CD4-positive, alpha-beta T cell (primary cell): ENCODE results near the gene FGF5. TPM values are rescaled to one million over a fixed set of nuclear protein-coding genes. Genes with fewer than 3 reads are reported as not detected.
A peak's percentile ranks its signal among the peaks of the same experiment; 100 is the strongest.

ENCODE experiments used
- ATAC-seq: fragments of 200-7000 bp; cut with Tn5 transposase; one replicate; pipeline ENCODE4 v1.10.0; 2022; ENCODE audit warnings: mild to moderate bottlenecking; ENCODE audit not compliant: poor library complexity
- CTCF ChIA-PET: fragments of 350-600 bp; sonication (Branson Sonifier 250); formaldehyde crosslinking; loops from one replicate; lab custom pipeline; 2021; ENCODE audit warnings: antibody characterized with exemption, inconsistent platforms; lab: Charles Lee
- POLR2A ChIA-PET: fragments of 350-600 bp; sonication (Branson Sonifier 250); formaldehyde crosslinking; loops from one replicate; lab custom pipeline; 2021; ENCODE audit warnings: antibody characterized with exemption, inconsistent platforms; lab: Charles Lee
- DNase-seq, 14 experiments: peaks; one replicate each; pipeline ENCODE4 v3.0.0-alpha.2; 2013 to 2020; ENCODE audit warnings: mixed read lengths in 2 of 14
- H3K27ac ChIP-seq, 2 donors: one replicate each; pipeline versions ENCODE4 v1.5.1 to v1.7.0; 2013; ENCODE audit warnings: low read length in 2 of 2, low read depth in 1 of 2, mild to moderate bottlenecking in 1 of 2
- H3K27me3 ChIP-seq, 2 experiments: 1 replicate in 1 of 2; 2 replicates in 1 of 2; pipeline versions ENCODE4 v1.6.1 to v1.7.0; 2013; ENCODE audit warnings: low read length in 2 of 2, control low read depth in 1 of 2, mild to moderate bottlenecking in 1 of 2, moderate library complexity in 1 of 2; ENCODE audit not compliant: insufficient read depth in 2 of 2, control insufficient read depth in 1 of 2
- H3K36me3 ChIP-seq: one replicate; pipeline ENCODE4 v1.6.1; 2013; ENCODE audit warnings: low read length, control low read depth; ENCODE audit not compliant: insufficient read depth
- H3K4me1 ChIP-seq: one replicate; pipeline ENCODE4 v1.6.1; 2013; ENCODE audit warnings: low read length, control low read depth; ENCODE audit not compliant: insufficient read depth
- H3K4me3 ChIP-seq: one replicate; pipeline ENCODE4 v1.5.1; 2013; ENCODE audit warnings: mild to moderate bottlenecking, low read length, moderate library complexity
- H3K9me3 ChIP-seq, 2 experiments: 1 replicate in 1 of 2; 2 replicates in 1 of 2; pipeline versions ENCODE4 v1.6.1 to v1.7.0; 2013; ENCODE audit warnings: low read length in 2 of 2, mild to moderate bottlenecking in 2 of 2, control low read depth in 1 of 2, moderate library complexity in 1 of 2; ENCODE audit not compliant: control insufficient read depth in 1 of 2, insufficient read depth in 1 of 2
- H3K27ac Mint-ChIP-seq: one replicate; pipeline ENCODE4 v1.8.0; 2020; ENCODE audit warnings: mixed read lengths
- H3K27me3 Mint-ChIP-seq: one replicate; pipeline ENCODE4 v1.8.0; 2021; ENCODE audit warnings: mixed read lengths
- H3K36me3 Mint-ChIP-seq: one replicate; pipeline ENCODE4 v1.8.0; 2021; ENCODE audit warnings: low read depth, mixed read lengths
- H3K4me1 Mint-ChIP-seq: one replicate; pipeline ENCODE4 v1.8.0; 2021; ENCODE audit warnings: low read depth, mixed read lengths
- H3K4me3 Mint-ChIP-seq: one replicate; pipeline ENCODE4 v1.8.0; 2020; ENCODE audit warnings: mild to moderate bottlenecking, mixed read lengths
- H3K9me3 Mint-ChIP-seq: one replicate; pipeline ENCODE4 v1.8.0; 2020; ENCODE audit warnings: mixed read lengths
- intact Hi-C, 2 experiments: fragments of 100-400 bp; cut with DNase I in 1 of 2; cut with micrococcal nuclease in 1 of 2; formaldehyde crosslinking; loops; one replicate each; pipeline versions ENCODE4 v1.15.1 to v1.9.0; 2023 to 2025; cut with DNase I, micrococcal nuclease
- total RNA-seq, 174 experiments: library from RNA in 2 of 174; stranded (reverse) in 2 of 174; gene quantifications; one replicate each; pipeline ENCODE4 v1.2.3 and lab custom pipeline; 2021 to 2026
- TF ChIP-seq, protein P1 (sequence below): fragments of 200-600 bp; IDR thresholded peaks from one replicate; pipeline ENCODE4 v1.8.0; 2022; ENCODE audit warnings: antibody characterized with exemption, mild to moderate bottlenecking

Gene FGF5
- total RNA-seq, 2 experiments from 2014 or later = 0.05 to 0.06 TPM

DNA sequence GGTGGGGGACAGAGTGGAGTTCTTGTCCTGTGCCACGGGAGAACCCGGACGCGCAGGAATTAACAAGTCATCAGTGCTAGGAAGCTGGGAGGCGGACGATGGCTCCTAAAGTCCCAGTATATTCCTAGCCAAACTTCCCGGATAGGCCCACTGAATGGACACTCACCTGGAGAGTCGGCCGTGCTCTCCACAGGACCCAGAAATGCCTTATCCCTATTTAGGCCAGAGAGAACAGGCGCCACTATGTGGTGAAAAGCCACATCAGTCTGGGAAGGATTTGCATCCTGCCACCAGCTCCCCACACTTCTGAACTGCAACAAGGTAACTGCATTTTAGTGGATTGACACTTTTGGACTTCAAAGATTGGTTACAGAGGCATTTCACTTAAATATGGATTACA is 70.1 kb downstream of the FGF5 start:
- TF ChIP-seq, protein P1, sequence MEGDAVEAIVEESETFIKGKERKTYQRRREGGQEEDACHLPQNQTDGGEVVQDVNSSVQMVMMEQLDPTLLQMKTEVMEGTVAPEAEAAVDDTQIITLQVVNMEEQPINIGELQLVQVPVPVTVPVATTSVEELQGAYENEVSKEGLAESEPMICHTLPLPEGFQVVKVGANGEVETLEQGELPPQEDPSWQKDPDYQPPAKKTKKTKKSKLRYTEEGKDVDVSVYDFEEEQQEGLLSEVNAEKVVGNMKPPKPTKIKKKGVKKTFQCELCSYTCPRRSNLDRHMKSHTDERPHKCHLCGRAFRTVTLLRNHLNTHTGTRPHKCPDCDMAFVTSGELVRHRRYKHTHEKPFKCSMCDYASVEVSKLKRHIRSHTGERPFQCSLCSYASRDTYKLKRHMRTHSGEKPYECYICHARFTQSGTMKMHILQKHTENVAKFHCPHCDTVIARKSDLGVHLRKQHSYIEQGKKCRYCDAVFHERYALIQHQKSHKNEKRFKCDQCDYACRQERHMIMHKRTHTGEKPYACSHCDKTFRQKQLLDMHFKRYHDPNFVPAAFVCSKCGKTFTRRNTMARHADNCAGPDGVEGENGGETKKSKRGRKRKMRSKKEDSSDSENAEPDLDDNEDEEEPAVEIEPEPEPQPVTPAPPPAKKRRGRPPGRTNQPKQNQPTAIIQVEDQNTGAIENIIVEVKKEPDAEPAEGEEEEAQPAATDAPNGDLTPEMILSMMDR = no peak
- no peak overlapping the region for H3K4me3 ChIP-seq
- no peak overlapping the region for H3K27ac ChIP-seq
- DNase-seq (peak in 1 of 14 experiments; percentile 3), ATAC-seq (no peak)
- H3K27me3 ChIP-seq = peaks cover 24 to 36% of the 10 kb centered on the region in 2 experiments
- peaks cover 6 to 17% of the 10 kb centered on the region in 2 experiments for H3K9me3 ChIP-seq
- H3K9me3 Mint-ChIP-seq = no peaks in the 10 kb centered on the region
- H3K27me3 Mint-ChIP-seq = peaks cover 30% of the 10 kb centered on the region
- POLR2A ChIA-PET = no interaction called here
- H3K4me1 Mint-ChIP-seq = peaks cover 14% of the 10 kb centered on the region
- no peaks in the 10 kb centered on the region for H3K36me3 Mint-ChIP-seq
- H3K36me3 ChIP-seq = no peaks in the 10 kb centered on the region
- peaks cover 13% of the 10 kb centered on the region for H3K4me1 ChIP-seq
- CTCF ChIA-PET = interaction anchor here (1.4 kb wide), 1 partner anchor 26 kb away, joined by 3 read pairs; no protein-coding TSS in a partner anchor
- no peak overlapping the region for H3K27ac Mint-ChIP-seq
- peak overlapping the region; percentile 92 for H3K4me3 Mint-ChIP-seq
- intact Hi-C loops = loop anchor here in 1 of 2 experiments (10.0 kb wide), 1 partner anchor 1382 kb away; no protein-coding TSS in a partner anchor

DNA sequence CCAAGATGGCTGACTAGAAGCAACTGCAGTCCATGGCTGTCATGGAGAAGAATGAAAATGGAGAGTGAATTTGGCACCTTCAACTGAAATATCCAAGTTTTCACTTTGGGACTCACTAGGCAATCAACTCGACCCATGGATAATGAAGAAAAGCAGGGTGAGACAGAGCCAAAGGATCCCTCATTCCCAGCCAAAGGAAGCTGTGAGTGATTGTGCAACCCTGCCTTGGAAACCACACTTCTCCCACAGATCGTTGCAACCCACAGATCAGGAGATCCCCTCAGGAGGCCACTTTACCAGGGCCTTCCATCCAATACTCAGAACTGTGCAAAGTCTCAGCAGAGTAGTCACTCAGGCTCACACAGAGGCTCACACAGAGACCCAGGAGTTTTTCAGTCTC is 73.6 kb downstream of the FGF5 start:
- H3K27ac ChIP-seq = no peak overlapping the region
- intact Hi-C loops = no loop called here
- Mint-ChIP-seq H3K9me3 (peaks cover 4% of the 10 kb centered on the region), H3K27ac (no peak overlapping the region), H3K27me3 (peaks cover 26% of the 10 kb centered on the region), H3K4me1 (peaks cover 27% of the 10 kb centered on the region), H3K36me3 (no peaks in the 10 kb centered on the region), H3K4me3 (no peak overlapping the region)
- H3K4me3 ChIP-seq = no peak overlapping the region
- peaks cover 21 to 24% of the 10 kb centered on the region in 2 experiments for H3K27me3 ChIP-seq
- peaks cover 13% of the 10 kb centered on the region for H3K4me1 ChIP-seq
- CTCF ChIA-PET = no interaction called here
- TF ChIP-seq, protein P1 = no peak
- H3K9me3 ChIP-seq = peaks cover 13 to 21% of the 10 kb centered on the region in 2 experiments
- ATAC-seq (no peak), DNase-seq (no peak)
- no peaks in the 10 kb centered on the region for H3K36me3 ChIP-seq
- POLR2A ChIA-PET = no interaction called here

Other genes with a start within 250 kb of the FGF5 start
- 10 to 100 TPM; 15.3 to 16.7 TPM for gene ANTXR2, start 193.4 kb upstream of the FGF5 start, total RNA-seq
- gene PRDM8, start 69.2 kb upstream of the FGF5 start, total RNA-seq = 1 to 10 TPM; 4.2 to 5.1 TPM
- gene CFAP299, start 69.1 kb downstream of the FGF5 start, total RNA-seq = not detected